HS-5 (cell line): ENCODE measurements around the gene SMARCA4.

Experiments
- DNase-seq: peaks from one replicate; pipeline ENCODE4 v3.0.0-alpha.2; 2012; ENCODE audit warnings: low read depth

The SMARCA4 gene

DNA sequence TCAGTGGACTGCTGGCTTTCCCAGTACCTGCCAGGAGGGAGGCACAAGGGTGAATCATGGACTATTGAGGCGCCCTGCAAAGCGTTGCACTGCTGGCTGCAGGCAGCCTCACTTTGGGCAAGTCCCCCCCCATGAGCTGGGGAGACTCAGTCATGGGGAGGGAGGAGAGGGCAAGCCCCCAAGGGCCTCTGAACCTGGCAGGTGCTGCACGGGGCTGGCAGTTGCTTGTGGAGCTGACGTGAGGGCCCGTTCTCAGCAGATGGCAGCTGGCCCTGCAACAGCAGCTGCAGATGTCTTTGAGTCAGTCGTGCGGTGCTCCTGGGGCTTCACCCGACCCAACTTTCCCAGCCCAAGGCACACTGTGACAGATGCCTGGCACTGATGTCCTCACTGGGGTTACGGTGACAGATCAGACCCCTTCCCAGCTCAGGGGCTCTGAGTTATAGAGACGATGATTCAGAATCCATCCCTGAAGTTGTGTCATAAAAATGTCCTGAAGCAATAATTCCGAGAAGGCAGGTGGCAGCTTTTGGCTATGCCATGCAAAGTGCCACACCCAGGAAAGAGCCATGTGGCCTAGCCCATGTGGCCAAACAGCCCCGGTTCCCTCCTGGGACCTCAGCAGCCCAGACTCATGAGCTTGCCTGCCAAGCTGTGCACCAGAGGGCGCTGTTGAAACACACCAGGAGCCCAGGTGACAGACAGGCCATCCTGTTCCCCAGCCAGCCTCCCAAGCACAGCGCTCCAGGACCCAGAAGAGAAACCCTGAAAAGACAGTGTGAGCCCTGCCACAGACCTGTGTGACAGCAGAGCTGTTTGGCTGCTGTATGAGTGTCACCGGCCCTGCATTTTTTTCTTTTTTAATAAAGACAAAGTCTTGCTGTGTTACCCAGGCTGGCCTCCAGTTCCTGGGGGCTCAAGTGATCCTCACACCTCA, 74.9 kb downstream of the SMARCA4 start:
- peak; percentile 60 for DNase-seq

DNA sequence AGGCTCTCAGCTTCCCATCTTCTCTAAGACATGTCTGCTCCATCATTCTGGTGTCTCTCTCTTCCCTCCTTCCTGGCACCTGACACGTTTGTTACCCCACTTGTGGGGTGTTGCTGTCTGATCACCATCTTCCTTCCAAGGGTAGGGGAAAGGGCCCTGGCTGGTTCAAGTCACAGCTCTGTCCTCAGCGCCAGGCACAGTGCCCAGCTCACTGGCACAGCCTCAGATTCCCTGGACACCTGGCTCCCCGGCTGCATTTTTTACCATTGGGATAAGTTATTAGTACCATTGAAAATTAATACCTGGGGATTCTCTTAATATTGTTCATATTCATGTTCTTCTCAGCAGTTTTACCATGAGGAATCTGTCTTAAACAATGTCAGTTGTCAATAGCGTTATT, 77.7 kb downstream of the SMARCA4 start:
- DNase-seq: no peak

GRCh38 chr19:11041194-11041593, 80.4 kb downstream of the SMARCA4 start:
- DNase-seq: no peak

DNA sequence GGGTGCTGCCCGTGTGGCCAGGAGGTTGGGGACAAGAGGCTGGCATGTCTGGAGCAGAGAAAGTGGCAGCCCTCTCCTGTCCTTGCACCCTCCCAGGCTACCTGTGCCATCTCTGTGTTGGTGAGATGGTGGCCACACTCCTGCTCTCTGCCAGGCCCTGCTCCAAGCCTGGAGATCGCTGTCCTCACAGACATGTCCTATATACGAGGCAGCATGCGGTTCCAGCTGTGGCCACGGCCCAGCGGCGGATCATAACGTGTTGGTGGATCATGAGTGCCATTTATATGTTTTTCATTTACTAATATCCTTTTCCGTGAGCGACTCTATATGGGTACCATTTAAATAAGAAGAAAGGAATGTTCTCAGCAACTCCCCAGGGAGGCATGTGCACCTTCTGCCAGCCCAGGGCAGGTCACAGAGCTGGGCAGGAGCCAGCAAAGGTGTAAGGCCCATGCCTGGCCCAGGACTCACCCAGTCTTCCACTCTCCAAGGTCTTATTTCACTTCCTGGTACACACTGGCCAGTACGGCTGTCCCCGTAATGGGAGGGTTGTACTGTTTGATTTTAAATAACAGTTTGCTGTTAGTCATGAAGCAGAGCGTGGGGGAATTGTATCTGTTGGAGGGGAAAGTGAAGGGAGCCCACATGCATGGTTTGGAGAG, 81.3 kb downstream of the SMARCA4 start:
- DNase-seq: no peak

- DNase-seq: no peak
These were observed 83.6 kb downstream of the SMARCA4 start for GRCh38 chr19:11044431-11044830.

GRCh38 chr19:11045536-11045935, 84.7 kb downstream of the SMARCA4 start:
- DNase-seq: no peak

DNA sequence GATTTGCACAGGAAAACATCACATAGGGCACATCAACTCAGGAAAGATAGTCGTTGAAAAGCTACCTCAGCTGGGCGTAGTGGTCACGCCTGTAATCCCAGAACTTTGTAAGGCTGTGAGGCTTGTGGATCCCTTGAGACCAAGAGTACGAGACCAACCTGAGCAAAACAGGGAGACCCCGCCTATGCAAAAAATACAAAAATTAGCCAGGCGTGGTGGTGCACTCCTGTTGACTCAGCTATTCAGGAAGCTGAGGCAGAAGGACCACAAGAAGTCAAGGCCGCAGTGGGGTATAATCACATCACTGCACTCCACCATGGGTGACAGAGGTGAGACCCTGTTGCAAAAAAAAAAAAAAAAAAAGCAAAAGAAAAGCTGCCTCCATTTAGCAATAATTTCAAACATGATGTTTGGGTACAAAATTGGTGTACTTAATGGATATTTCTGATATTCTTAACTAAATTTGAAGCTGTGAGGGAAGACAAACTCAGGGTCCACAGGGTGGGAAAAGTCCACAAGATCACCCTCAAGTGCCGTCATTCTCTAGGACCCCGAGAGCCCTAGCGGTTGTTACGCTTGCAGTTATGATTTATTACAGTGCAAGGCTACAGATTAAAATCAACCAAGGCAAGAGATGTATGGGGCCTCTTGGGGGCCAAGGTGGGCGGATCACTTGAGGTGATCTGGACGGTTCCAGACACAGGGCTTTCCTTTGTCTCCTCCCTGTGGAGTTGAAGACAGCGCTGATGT, 86.0 kb downstream of the SMARCA4 start:
- DNase-seq: no peak

DNA sequence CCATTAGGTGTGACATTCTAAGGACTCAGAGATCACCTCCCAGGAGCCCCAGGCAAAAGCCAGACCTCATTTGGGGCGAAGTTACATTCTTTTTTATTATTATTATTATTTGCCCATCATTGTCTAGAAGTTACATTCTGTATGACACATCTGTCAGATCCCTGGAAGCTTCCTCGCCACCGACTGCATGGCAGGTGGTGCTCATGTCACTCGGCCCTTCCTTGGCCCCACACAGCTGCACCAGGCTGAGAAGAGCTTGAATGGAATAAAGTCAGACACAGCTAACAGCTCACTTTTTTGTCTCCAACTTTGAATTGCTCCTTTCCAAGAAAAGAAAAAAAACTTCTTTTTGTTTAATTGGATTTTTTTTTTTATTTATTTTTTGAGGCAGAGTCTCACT, 87.0 kb downstream of the SMARCA4 start:
- no peak for DNase-seq

DNA sequence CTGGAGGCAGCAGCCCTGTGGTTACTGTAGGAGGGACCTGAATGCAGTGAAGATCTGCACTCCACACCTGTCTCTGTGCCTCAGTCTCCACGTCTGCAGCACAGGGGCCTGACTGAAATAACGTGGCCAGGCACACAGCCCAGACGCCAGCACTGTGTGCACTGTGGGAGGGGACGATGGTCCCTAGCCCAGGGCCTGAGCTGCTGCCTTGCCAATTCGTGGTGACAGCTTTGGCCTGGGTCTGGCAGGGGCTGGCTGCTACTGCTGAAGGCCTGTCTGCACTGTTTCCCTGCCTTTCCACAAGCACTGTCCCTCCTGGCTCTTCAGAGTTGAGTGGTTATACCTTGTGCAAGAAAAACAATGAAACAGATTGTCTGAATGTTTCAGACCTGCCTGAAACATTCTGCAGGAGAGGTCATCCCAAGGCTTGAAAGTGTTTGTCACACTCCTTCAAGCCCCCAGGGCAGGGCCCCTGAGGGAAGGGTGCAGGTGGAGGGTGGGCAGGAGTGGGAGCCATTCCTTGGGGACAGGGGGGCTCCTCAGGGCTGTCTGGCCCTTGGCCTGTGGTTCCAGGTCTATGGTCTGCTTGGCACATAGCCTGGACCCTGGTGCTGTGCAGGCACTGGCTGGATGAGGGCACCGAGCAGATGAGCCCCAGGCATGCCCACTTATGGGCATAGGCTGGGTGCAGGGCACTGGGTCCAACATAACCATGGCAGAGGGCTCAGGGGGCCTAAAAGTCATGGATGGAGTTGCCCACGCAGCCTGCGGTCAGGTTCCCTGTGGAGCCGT, 89.7 kb downstream of the SMARCA4 start:
- DNase-seq: no peak

DNA sequence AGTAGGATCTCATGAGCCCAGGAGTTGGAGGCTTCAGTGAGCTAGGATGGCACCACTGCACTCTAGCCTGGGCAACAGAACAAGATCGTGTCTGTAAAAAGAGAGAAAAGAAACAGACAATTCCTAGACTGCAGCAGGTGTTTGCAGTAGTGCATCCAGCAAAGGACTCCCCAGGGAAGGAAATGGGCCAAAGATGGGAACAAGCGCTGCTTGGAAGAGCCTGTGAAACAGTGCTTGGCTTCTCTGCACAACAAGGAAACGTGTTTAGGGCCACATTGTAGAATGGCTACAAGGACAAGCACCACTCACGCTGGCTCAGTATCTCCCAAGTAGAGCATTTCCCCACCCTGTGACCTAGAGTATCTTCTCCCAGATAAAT, 93.0 kb downstream of the SMARCA4 start:
- no peak for DNase-seq

DNA sequence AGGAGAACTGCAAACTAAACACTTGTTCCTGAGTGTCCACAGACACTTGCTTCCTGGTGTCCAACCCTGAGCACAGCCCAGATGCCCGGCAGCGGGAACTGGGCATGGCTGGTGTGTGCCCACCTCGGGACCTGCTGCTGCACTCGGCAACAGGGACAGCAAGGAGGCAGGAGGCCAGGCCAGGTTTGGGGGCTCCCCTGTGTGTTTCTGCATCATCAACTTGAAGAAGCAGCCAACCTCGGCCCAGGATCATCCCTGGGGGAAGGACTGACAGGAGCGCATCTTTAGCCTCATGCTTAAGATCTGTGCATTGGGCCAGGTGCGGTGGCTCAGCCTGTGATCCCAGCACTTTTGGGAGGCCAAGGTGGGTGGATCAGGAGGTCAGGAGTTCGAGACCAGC, 93.4 kb downstream of the SMARCA4 start:
- DNase-seq: no peak

DNA sequence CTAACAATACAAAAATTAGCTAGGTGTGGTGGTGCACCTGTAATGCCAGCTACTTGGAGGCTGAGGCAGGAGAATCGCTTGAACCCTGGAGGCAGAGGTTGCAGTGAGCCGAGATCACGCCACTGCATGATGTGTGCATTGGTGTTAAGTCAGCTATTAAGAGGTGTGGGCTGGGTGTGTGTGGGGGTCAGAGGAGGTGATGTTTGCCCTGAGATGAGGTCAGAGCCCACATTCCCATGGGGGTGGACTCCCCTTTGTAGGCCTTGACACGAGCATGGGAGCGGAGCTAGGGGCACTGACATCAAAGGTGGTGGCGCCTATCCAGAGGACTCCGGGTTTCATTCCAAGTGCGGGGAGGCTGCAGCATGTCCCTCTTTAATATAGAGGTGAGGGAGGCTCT, 93.8 kb downstream of the SMARCA4 start:
- no peak for DNase-seq

GRCh38 chr19:11058246-11059030, 97.6 kb downstream of the SMARCA4 start:
- DNase-seq: no peak

DNA sequence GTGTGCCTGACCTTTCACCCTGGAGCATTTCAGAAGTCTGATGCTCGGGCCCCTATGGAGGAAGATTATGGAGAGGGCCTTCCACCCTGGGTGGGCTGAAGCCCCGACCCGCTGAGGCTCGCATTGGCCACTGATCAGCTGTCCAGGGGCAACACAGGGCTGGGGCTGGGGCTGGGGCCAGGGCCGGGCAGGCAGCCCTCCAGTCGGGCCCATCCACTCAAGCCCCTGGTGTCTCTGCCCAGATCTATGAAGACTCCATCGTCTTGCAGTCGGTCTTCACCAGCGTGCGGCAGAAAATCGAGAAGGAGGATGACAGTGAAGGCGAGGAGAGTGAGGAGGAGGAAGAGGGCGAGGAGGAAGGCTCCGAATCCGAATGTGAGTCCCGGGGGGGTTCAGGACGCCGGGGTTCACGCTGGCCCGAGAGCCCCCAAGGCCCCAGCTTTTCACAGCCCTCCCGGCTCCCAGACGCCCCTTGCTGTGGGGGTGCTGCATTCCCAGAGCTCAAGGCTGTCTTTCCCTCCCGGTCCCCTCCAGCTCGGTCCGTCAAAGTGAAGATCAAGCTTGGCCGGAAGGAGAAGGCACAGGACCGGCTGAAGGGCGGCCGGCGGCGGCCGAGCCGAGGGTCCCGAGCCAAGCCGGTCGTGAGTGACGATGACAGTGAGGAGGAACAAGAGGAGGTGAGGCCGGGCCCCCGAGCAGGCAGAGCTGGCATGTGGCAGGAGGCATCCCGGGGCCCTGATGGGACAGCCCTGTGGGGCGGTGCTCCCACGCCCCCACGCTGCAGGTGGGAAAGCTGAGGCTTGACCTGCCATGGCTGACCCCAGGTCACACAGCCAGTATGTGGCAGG, 98.9 kb downstream of the SMARCA4 start:
- no peak for DNase-seq

DNA sequence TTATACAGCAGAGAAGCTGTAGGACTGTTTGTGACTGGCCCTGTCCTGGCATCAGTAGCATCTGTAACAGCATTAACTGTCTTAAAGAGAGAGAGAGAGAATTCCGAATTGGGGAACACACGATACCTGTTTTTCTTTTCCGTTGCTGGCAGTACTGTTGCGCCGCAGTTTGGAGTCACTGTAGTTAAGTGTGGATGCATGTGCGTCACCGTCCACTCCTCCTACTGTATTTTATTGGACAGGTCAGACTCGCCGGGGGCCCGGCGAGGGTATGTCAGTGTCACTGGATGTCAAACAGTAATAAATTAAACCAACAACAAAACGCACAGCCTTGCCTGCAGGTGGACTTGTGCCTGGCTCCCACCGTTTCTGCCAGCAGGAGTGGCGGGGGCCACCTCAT, 101.1 kb downstream of the SMARCA4 start:
- DNase-seq: no peak

GRCh38 chr19:11063434-11063833, 102.6 kb downstream of the SMARCA4 start:
- no peak for DNase-seq

GRCh38 chr19:11064831-11065303, 104.0 kb downstream of the SMARCA4 start:
- no peak for DNase-seq

- DNase-seq: no peak
These were observed 105.5 kb downstream of the SMARCA4 start for GRCh38 chr19:11066326-11066725.

DNA sequence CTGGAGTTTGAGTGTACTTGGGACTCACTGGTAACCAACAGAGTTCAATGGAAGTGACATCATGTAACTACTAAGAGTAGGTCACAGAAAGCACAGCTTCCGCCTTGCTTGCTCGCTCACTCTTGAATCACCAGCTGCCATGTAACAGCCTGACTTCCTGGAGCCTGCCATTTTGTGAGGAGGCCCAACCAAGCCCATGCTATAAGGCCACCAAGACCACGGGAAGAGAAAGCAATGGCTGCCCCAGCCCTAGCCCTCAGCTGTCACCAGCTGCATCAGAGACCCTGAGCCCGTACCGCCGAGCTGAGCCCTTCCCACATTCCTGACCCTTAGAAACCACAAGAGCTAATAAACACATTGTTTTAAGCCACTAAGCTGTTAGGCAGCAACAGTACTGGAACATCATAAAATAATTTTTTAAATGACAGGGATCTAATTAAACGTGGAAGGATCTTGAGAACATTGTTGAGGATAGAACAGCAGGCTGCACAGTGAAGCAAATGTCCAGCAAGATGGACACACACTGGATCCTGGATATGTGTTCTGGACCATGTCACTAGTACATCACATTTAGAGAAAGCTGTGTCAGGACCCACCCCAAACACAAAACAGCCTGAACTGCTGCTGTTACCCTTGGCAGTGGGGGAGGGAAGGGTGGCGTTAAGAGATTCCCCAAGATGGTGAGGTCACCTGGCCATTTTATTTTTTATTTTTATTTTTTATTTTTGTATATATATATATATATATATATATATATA, 106.7 kb downstream of the SMARCA4 start:
- no peak for DNase-seq
